H1 (cell line): ENCODE data around the gene GMIP. TPM values are rescaled to one million over a fixed set of nuclear protein-coding genes. Genes with fewer than 3 reads are reported as not detected.
A peak's percentile ranks its signal among the peaks of the same experiment; 100 is the strongest.

Experiments
- CTCF ChIA-PET: fragments of 300-600 bp; sonication (Branson Sonifier 250); formaldehyde crosslinking; loops from one replicate; lab custom pipeline; 2021; ENCODE audit not compliant: partially characterized antibody; lab: Charles Lee
- POLR2A ChIA-PET: fragments of 300-600 bp; sonication (Branson Sonifier 250); formaldehyde crosslinking; loops from one replicate; lab custom pipeline; 2021; ENCODE audit warnings: inconsistent platforms; ENCODE audit not compliant: partially characterized antibody; lab: Charles Lee
- DNase-seq, 2 experiments: peaks; one replicate each; pipeline versions ENCODE4 v3.0.0 to v3.0.0-alpha.2; 2010 to 2022; ENCODE audit warnings: low spot score in 2 of 2, low read depth in 1 of 2, mixed read lengths in 1 of 2
- FAIRE-seq: peaks from 2 replicates; lab custom pipeline; 2011; peaks lifted over from hg19 to GRCh38; lab: Jason Lieb, UNC
- H2AFZ ChIP-seq: 2 replicates; pipeline ENCODE4 v1.8.1; 2012; ENCODE audit warnings: low read length, inconsistent platforms
- H2AK5ac ChIP-seq: 2 replicates; pipeline ENCODE4 v1.6.1; 2013; ENCODE audit warnings: low read depth, low read length
- H2BK120ac ChIP-seq: replicated peaks from 2 replicates; pipeline ENCODE3; 2013; ENCODE audit warnings: low read depth, low read length, inconsistent platforms
- H2BK12ac ChIP-seq: 2 replicates; pipeline ENCODE4 v1.6.1; 2013; ENCODE audit warnings: low read depth, low read length
- H2BK15ac ChIP-seq: 2 replicates; pipeline ENCODE4 v1.6.1; 2013; ENCODE audit warnings: low read length
- H2BK20ac ChIP-seq: 2 replicates; pipeline ENCODE4 v1.6.1; 2013; ENCODE audit warnings: low read length
- H2BK5ac ChIP-seq: 2 replicates; pipeline ENCODE4 v1.6.1; 2013; ENCODE audit warnings: low read depth, low read length
- H3K14ac ChIP-seq: 2 replicates; pipeline ENCODE4 v1.6.1; 2013; ENCODE audit warnings: inconsistent platforms; ENCODE audit not compliant: insufficient read length
- H3K18ac ChIP-seq: 2 replicates; pipeline ENCODE4 v1.6.1; 2013; ENCODE audit warnings: low read length; ENCODE audit errors: extremely low read depth
- H3K23ac ChIP-seq: 2 replicates; pipeline ENCODE4 v1.6.1; 2013; ENCODE audit warnings: inconsistent platforms; ENCODE audit not compliant: insufficient read length
- H3K23me2 ChIP-seq: 2 replicates; pipeline ENCODE4 v1.6.1; 2013; ENCODE audit warnings: low read depth, low read length
- H3K27ac ChIP-seq: 2 replicates; pipeline ENCODE4 v1.6.1; 2011; ENCODE audit warnings: low read depth, low read length, inconsistent platforms
- H3K27me3 ChIP-seq, 4 experiments: replicated peaks in 1 of 4; 1 replicate in 1 of 4; 2 replicates in 3 of 4; pipeline versions ENCODE4 v1.6.1 to v1.8.1; 2011 to 2013; ENCODE audit warnings: low read length in 3 of 4, mild to moderate bottlenecking in 3 of 4, inconsistent platforms in 2 of 4, mixed read lengths in 2 of 4, moderate library complexity in 1 of 4; ENCODE audit not compliant: control insufficient read depth in 3 of 4, insufficient read depth in 3 of 4; ENCODE audit errors: extremely low read depth in 1 of 4
- H3K36me3 ChIP-seq, 4 experiments: 2 replicates each; pipeline versions ENCODE4 v1.6.1 to v1.8.1; 2011 to 2013; ENCODE audit warnings: mild to moderate bottlenecking in 4 of 4, low read length in 3 of 4, moderate library complexity in 2 of 4, control low read depth in 1 of 4, inconsistent platforms in 1 of 4; ENCODE audit not compliant: insufficient read depth in 4 of 4, control insufficient read depth in 2 of 4
- H3K4ac ChIP-seq: replicated peaks from 2 replicates; pipeline ENCODE3; 2013; ENCODE audit warnings: low read length, low read depth, mixed read lengths, inconsistent platforms; ENCODE audit not compliant: insufficient read length
- H3K4me1 ChIP-seq, 4 experiments: replicated peaks in 1 of 4; 1 replicate in 1 of 4; 2 replicates in 3 of 4; pipeline versions ENCODE4 v1.6.1 to v1.8.1; 2011 to 2013; ENCODE audit warnings: low read length in 3 of 4, inconsistent platforms in 2 of 4, mixed read lengths in 1 of 4; ENCODE audit not compliant: insufficient read depth in 4 of 4, control insufficient read depth in 3 of 4
- H3K4me2 ChIP-seq, 2 experiments: 2 replicates each; pipeline versions ENCODE4 v1.6.1 to v1.8.1; 2011 to 2013; ENCODE audit warnings: low read depth in 2 of 2, low read length in 2 of 2, control low read depth in 1 of 2, inconsistent platforms in 1 of 2, mild to moderate bottlenecking in 1 of 2; ENCODE audit not compliant: insufficient read depth in 1 of 2
- H3K4me3 ChIP-seq, 4 experiments: fragments of 200-600, 300-600 bp in 1 of 4; sonication (generic), shearing (Covaris generic), sonication (Bioruptor Twin) in 1 of 4; 2 replicates each; pipeline versions ENCODE4 v1.5.1 to v1.8.1; 2011 to 2016; ENCODE audit warnings: low read length in 4 of 4, low read depth in 3 of 4, control low read depth in 2 of 4, inconsistent platforms in 2 of 4, mild to moderate bottlenecking in 2 of 4, mixed read lengths in 1 of 4, moderate library complexity in 1 of 4; ENCODE audit not compliant: insufficient read depth in 2 of 4; ENCODE audit errors: extremely low read depth in 1 of 4
- H3K56ac ChIP-seq: replicated peaks from 2 replicates; pipeline ENCODE3; 2013; ENCODE audit warnings: low read depth, mild to moderate bottlenecking, mixed read lengths, low read length, inconsistent platforms; ENCODE audit not compliant: insufficient read length
- H3K79me1 ChIP-seq: 2 replicates; pipeline ENCODE4 v1.6.1; 2013; ENCODE audit warnings: low read depth, low read length, control low read depth
- H3K79me2 ChIP-seq, 2 experiments: 2 replicates each; pipeline versions ENCODE4 v1.6.1 to v1.8.1; 2012 to 2013; ENCODE audit warnings: low read length in 2 of 2, mild to moderate bottlenecking in 2 of 2, inconsistent platforms in 1 of 2; ENCODE audit not compliant: insufficient read depth in 2 of 2, control insufficient read depth in 1 of 2
- H3K9ac ChIP-seq, 4 experiments: replicated peaks in 1 of 4; 1 replicate in 1 of 4; 2 replicates in 3 of 4; pipeline versions ENCODE4 v1.6.1 to v1.8.1; 2011 to 2013; ENCODE audit warnings: low read depth in 3 of 4, low read length in 3 of 4, control low read depth in 2 of 4, mild to moderate bottlenecking in 2 of 4, moderate library complexity in 2 of 4, inconsistent platforms in 1 of 4; ENCODE audit errors: extremely low read depth in 1 of 4
- H3K9me3 ChIP-seq, 2 experiments: 2 replicates each; pipeline versions ENCODE4 v1.6.1 to v1.8.1; 2012 to 2013; ENCODE audit warnings: mild to moderate bottlenecking in 2 of 2, moderate library complexity in 2 of 2, control low read depth in 1 of 2, inconsistent platforms in 1 of 2, low read depth in 1 of 2, low read length in 1 of 2, mixed read lengths in 1 of 2; ENCODE audit not compliant: insufficient read depth in 2 of 2
- H4K20me1 ChIP-seq, 2 experiments: replicated peaks in 1 of 2; 2 replicates each; pipeline versions ENCODE3 to v1.8.1; 2011 to 2013; ENCODE audit warnings: inconsistent platforms in 2 of 2, low read length in 2 of 2, mild to moderate bottlenecking in 1 of 2; ENCODE audit not compliant: insufficient read depth in 2 of 2, control insufficient read depth in 1 of 2
- H4K5ac ChIP-seq: 2 replicates; pipeline ENCODE4 v1.6.1; 2013; ENCODE audit warnings: low read length, low read depth, mixed read lengths, inconsistent platforms; ENCODE audit not compliant: insufficient read length
- H4K8ac ChIP-seq: 2 replicates; pipeline ENCODE4 v1.8.0; 2013; ENCODE audit warnings: mild to moderate bottlenecking, moderate library complexity, low read length, inconsistent platforms; ENCODE audit not compliant: insufficient read depth; ENCODE audit errors: extremely low read depth
- H4K91ac ChIP-seq: replicated peaks from 2 replicates; pipeline ENCODE3; 2013; ENCODE audit warnings: low read length, mixed read lengths, inconsistent platforms; ENCODE audit not compliant: insufficient read length
- CREB1 ChIP-seq: IDR thresholded peaks from 2 replicates; pipeline ENCODE4 v1.6.1; 2012; ENCODE audit warnings: inconsistent platforms
- E2F6 ChIP-seq: IDR thresholded peaks from 2 replicates; pipeline ENCODE4 v1.6.1; 2012; ENCODE audit warnings: inconsistent platforms
- WGBS, 2 experiments: shearing (Covaris generic) in 1 of 2; methylation state at CpG; one replicate each; pipeline versions ENCODE4 v1.1.6 to v1.1.7; 2013 to 2015; ENCODE audit warnings: low lambda C conversion rate in 2 of 2, mixed read lengths in 2 of 2, inconsistent platforms in 1 of 2, low coverage in 1 of 2, missing lambda C conversion rate in 1 of 2; ENCODE audit not compliant: insufficient replicate concordance in 2 of 2, insufficient coverage in 1 of 2, insufficient read length in 1 of 2; ENCODE audit errors: extremely low coverage in 1 of 2, missing lambda C conversion rate in 1 of 2; 5-methylcytosine and 5-hydroxymethylcytosine counted together
- polyA plus RNA-seq, 7 experiments: library from polyadenylated mRNA; depleted of rRNA in 3 of 7; stranded (reverse) in 5 of 7; unstranded in 2 of 7; fragments of >200 nt in 5 of 7; fragments of 200-250 nt in 2 of 7; gene quantifications; 1 replicate in 5 of 7; 2 replicates in 1 of 7; 4 replicates in 1 of 7; pipeline versions ENCODE4 v1.2.1 to v1.2.3, GENCODE V29; 2011 to 2013; ENCODE audit warnings: missing spikeins in 2 of 7, mixed read lengths in 2 of 7
- total RNA-seq: library from RNA; stranded (reverse); fragmentation: NEBNext Ultra II Directional; extraction: Animal tissue kit (Norgen Biotek cat#: 25700); gene quantifications from 2 replicates; pipeline ENCODE4 v1.2.1, GENCODE V29; 2021

Gene GMIP
- total and polyA plus RNA-seq, 2 of the 8 experiments (the other 6 are each of a cell fraction or from before 2014, with no cell fraction given), result 5.7 to 18.1 TPM

- DNase-seq, result no peak
- peak overlapping the region; percentile 64 to 88 for H3K4me2 ChIP-seq
- H2BK15ac ChIP-seq, result no peak overlapping the region
- TF ChIP-seq E2F6, result 0 out of 2 replicates have a peak, but pooled peaks have one; percentile 29
- no peak for TF ChIP-seq CREB1
These were observed 24.1 kb downstream of the GMIP start for GRCh38 chr19:19619181-19619848.

More at GRCh38 chr19:19619181-19619848, 24.1 kb downstream of the GMIP start:
- H3K4me3 ChIP-seq, result peak overlapping the region in 2 of 4 experiments; percentile 19 to 69; a peak in 4 of 8 replicates
- CTCF ChIA-PET, result interaction anchor here (0.6 to 1.4 kb wide), 3 partner anchors 18 to 101 kb away, joined by 3 read pairs; no protein-coding TSS in a partner anchor
- H3K56ac ChIP-seq, result no peak overlapping the region
- no peak overlapping the region for H2BK12ac ChIP-seq
- H3K18ac ChIP-seq, result no peak overlapping the region
- H3K79me2 ChIP-seq, result no peaks in the 10 kb centered on the region
- H3K9me3 ChIP-seq, result no peaks in the 10 kb centered on the region
- POLR2A ChIA-PET, result interaction anchor here (0.6 to 4.9 kb wide), 10 partner anchors 9 to 422 kb away, joined by 3 to 46 read pairs (median 3); partner anchors contain the start of gene LPAR2
- H4K8ac ChIP-seq, result no peak overlapping the region
- H2AK5ac ChIP-seq, result no peak overlapping the region
- FAIRE-seq, result no peak
- H3K4me1 ChIP-seq, result 0 out of 7 replicates have a peak, but pooled peaks cover 0 to 3% (median under 1%) of the 10 kb centered on the region in 4 experiments
- no peak overlapping the region for H3K14ac ChIP-seq
- no peak overlapping the region for H3K4ac ChIP-seq
- peaks cover 7% of the 10 kb centered on the region; the same call in 1 of the 2 replicates for H3K23me2 ChIP-seq
- H2BK120ac ChIP-seq, result no peak overlapping the region
- no peaks in the 10 kb centered on the region for H3K79me1 ChIP-seq
- no peak overlapping the region for H2AFZ ChIP-seq
- no peak overlapping the region for H2BK5ac ChIP-seq
- H2BK20ac ChIP-seq, result no peak overlapping the region
- 70% methylated on average over 21 of the region's 21 CpGs; no CpG with 5 or more reads in 1 of the 2 experiments for WGBS, 2 experiments
- H3K36me3 ChIP-seq, result peaks cover 3 to 7% (median 7%) of the 10 kb centered on the region in 4 experiments; a peak in 5 of 8 replicates
- H3K9ac ChIP-seq, result no peak overlapping the region
- no peak overlapping the region for H4K5ac ChIP-seq
- no peak overlapping the region for H3K23ac ChIP-seq
- H3K27me3 ChIP-seq, result peaks cover 0 to 5% (median 3%) of the 10 kb centered on the region in 4 experiments; a peak in 6 of 7 replicates
- H4K91ac ChIP-seq, result no peak overlapping the region
- H4K20me1 ChIP-seq, result peaks cover 2 to 12% of the 10 kb centered on the region in 2 experiments
- H3K27ac ChIP-seq, result no peak overlapping the region
